HepG2 (cell line): ENCODE results near the gene MYBPC2. TPM values are rescaled to one million over a fixed set of nuclear protein-coding genes. Genes with fewer than 3 reads are reported as not detected.

Source experiments
- ELF1 ChIP-seq: sonication (generic); formaldehyde crosslinking; IDR thresholded peaks from 2 replicates; pipeline ENCODE4 v1.4.0; 2020; ENCODE audit warnings: missing genetic modification reagents
- HOXA9 ChIP-seq: sonication (generic); formaldehyde crosslinking; IDR thresholded peaks from 2 replicates; pipeline ENCODE4 v1.8.1; 2022; ENCODE audit warnings: missing genetic modification reagents, mild to moderate bottlenecking, moderate library complexity, borderline replicate concordance
- MYPOP ChIP-seq: sonication (generic); formaldehyde crosslinking; IDR thresholded peaks from 2 replicates; pipeline ENCODE4 v1.8.1; 2023; ENCODE audit warnings: mild to moderate bottlenecking, moderate library complexity, missing genetic modification reagents
- ZBED4 ChIP-seq: sonication (generic); formaldehyde crosslinking; IDR thresholded peaks from 2 replicates; pipeline ENCODE4 v1.4.0; 2020; ENCODE audit warnings: missing genetic modification reagents, borderline replicate concordance
- ZNF343 ChIP-seq: sonication (generic); formaldehyde crosslinking; IDR thresholded peaks from 2 replicates; pipeline ENCODE4 v1.4.0; 2020; ENCODE audit warnings: mild to moderate bottlenecking, missing genetic modification reagents
- ZNF879 ChIP-seq: sonication (generic); formaldehyde crosslinking; IDR thresholded peaks from 2 replicates; pipeline ENCODE4 v1.8.1; 2023; ENCODE audit warnings: missing genetic modification reagents
- polyA plus RNA-seq, 8 experiments: library from polyadenylated mRNA; depleted of rRNA in 3 of 8; stranded (reverse) in 7 of 8; unstranded in 1 of 8; fragments of >200 nt; fragmentation: Illumina TruSeq in 4 of 8; extraction: Trizol in 4 of 8; gene quantifications; 2 replicates each; pipeline versions ENCODE4 v1.2.1 to v1.2.3, GENCODE V29; 2011 to 2016; ENCODE audit warnings: low read depth in 4 of 8, missing spikeins in 1 of 8, mixed read lengths in 1 of 8; ENCODE audit not compliant: insufficient read depth in 1 of 8
- total RNA-seq, 5 experiments: library from RNA; depleted of rRNA; stranded (reverse); fragments of >200 nt; fragmentation: Illumina TruSeq; extraction: Trizol; gene quantifications; 2 replicates each; pipeline ENCODE4 v1.2.3, GENCODE V29; 2016; ENCODE audit warnings: low read depth in 1 of 5
- TF ChIP-seq, protein P1 (sequence below): sonication (generic); formaldehyde crosslinking; IDR thresholded peaks from 2 replicates; pipeline ENCODE4 v1.4.0; 2020; ENCODE audit warnings: missing genetic modification reagents

Gene MYBPC2
- total and polyA plus RNA-seq, 2 of the 13 experiments (the other 11 are each of a cell fraction or from before 2014, with no cell fraction given) = not detected

DNA sequence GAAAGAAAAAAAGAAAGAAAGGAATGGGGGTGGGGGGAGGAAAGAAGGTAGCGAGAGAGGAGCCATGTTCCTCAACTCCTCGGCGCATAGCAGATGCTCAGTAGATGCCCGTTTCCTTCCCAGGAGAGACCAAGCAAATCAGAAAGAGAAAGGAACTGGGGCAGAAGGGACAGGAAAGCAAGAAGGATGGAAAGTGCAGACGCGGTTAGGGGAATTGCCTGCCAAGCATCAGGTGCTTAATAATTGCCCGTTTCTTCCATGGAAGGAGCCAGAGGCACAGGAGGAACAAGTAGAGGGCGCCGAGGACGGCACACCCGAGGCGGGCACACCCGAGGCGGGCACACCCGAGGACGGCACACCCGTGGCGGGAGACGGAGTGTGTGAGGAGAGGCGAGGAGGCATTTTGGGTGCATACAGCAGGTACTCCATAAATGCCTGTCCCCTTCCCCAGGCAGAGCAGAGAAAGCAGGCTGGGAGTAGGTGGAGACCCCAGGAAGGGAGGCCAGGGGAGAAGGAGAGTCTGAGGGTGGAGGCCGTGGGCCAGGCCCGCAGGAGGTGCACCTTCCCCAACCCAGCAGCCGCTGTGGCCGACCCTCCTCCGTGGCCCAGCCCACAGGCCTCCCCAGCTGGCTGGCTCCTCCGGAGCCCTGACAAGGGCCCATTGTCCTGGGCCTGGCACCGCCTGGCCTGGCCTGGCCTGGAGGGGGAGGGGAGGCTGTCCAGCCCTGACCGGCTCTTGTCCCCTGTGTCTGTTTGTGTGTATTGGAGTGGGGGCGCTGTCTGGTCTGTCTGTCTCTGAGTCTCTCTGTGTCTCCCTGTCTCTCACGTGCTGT is 63.7 kb downstream of the MYBPC2 start (continued):
- TF ChIP-seq ZBED4 (0 out of 2 replicates have a peak, but pooled peaks have one; percentile 44), ELF1 (CRISPR knock-in tag) (no peak), MYPOP (CRISPR knock-in tag) (no peak), ZNF879 (CRISPR knock-in tag) (no peak), HOXA9 (CRISPR knock-in tag) (no peak), ZNF343 (CRISPR knock-in tag) (no peak)
- TF ChIP-seq, protein P1, sequence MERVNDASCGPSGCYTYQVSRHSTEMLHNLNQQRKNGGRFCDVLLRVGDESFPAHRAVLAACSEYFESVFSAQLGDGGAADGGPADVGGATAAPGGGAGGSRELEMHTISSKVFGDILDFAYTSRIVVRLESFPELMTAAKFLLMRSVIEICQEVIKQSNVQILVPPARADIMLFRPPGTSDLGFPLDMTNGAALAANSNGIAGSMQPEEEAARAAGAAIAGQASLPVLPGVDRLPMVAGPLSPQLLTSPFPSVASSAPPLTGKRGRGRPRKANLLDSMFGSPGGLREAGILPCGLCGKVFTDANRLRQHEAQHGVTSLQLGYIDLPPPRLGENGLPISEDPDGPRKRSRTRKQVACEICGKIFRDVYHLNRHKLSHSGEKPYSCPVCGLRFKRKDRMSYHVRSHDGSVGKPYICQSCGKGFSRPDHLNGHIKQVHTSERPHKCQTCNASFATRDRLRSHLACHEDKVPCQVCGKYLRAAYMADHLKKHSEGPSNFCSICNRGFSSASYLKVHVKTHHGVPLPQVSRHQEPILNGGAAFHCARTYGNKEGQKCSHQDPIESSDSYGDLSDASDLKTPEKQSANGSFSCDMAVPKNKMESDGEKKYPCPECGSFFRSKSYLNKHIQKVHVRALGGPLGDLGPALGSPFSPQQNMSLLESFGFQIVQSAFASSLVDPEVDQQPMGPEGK (CRISPR knock-in tag) = peak; percentile 75
